ENCODE data around the gene RNU7-1. TPM values are rescaled to one million over a fixed set of nuclear protein-coding genes. Genes with fewer than 3 reads are reported as not detected.

Gene RNU7-1
- polyA plus RNA-seq, 3 donors, result not detected

DNA sequence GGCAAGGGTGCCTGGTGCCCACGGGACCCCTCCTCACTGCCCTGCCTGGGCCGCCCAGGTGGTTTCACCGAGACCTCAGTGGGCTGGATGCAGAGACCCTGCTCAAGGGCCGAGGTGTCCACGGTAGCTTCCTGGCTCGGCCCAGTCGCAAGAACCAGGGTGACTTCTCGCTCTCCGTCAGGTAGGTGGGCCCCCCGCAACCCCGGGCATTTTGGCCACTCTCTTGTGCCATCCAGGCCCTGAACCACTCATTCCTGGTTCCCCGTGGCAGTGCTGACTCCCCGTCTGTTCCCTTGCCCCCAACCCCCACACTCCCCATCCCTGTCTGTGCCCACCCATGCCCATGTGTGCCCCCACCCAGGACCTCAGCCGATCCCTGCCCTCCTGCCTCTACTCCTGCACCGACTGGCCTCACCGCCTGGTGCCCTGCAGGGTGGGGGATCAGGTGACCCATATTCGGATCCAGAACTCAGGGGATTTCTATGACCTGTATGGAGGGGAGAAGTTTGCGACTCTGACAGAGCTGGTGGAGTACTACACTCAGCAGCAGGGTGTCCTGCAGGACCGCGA is 8.0 kb downstream of the RNU7-1 start:
- peak overlapping the region; percentile 61 to 99 (median 98) for H3K4me3 ChIP-seq (replicated peaks in 1 of 3; ENCODE audit: low read depth in 2 of 3, low read length in 3 of 3)
- H3K79me2 ChIP-seq (ENCODE audit: insufficient read depth, low read length), result peaks cover 76% of the 10 kb centered on the region
- H3K4me2 ChIP-seq (replicated peaks; ENCODE audit: extremely low read depth, low read length, poor library complexity, severe bottlenecking), result peak overlapping the region; percentile 92
- peak overlapping the region; percentile 93 for H3K9ac ChIP-seq (ENCODE audit: insufficient read depth, low read length, poor library complexity, severe bottlenecking)
- 0% methylated on average over 16 of the region's 20 CpGs for whole genome bisulfite sequencing (ENCODE audit: insufficient coverage)
- no peak for DNase-seq
- H3K4me1 ChIP-seq (ENCODE audit: control insufficient read depth in 1 of 2, insufficient read depth in 2 of 2, low read length in 2 of 2), result peaks cover 74 to 82% of the 10 kb centered on the region in 2 donors
- intact Hi-C loops (cut with micrococcal nuclease), result loop anchor here in 1 of 2 donors (5.0 to 10.0 kb wide), 2 partner anchors 66 to 417 kb away; partner anchors contain the start of genes GAPDH and LPCAT3
- H3K4me1 Mint-ChIP-seq, result peaks cover 71% of the 10 kb centered on the region
- peaks cover 54% of the 10 kb centered on the region for H4K20me1 ChIP-seq (ENCODE audit: insufficient read depth, low read length)
- peaks cover 0 to 3% (median 0%) of the 10 kb centered on the region in 3 donors for H3K27me3 Mint-ChIP-seq (ENCODE audit: low read depth in 3 of 3)
- peak overlapping the region; percentile 87 to 95 for H3K27ac ChIP-seq (ENCODE audit: low read depth in 1 of 2, low read length in 2 of 2)
- H3K27me3 ChIP-seq (ENCODE audit: control insufficient read depth in 2 of 2, insufficient read depth in 2 of 2, low read length in 2 of 2), result no peaks in the 10 kb centered on the region
- peaks cover 35 to 39% of the 10 kb centered on the region in 2 donors for H3K36me3 ChIP-seq (replicated peaks in 1 of 2; ENCODE audit: control insufficient read depth in 1 of 2, insufficient read depth in 2 of 2, low read length in 2 of 2)
- H3K36me3 Mint-ChIP-seq, result peaks cover 39 to 48% of the 10 kb centered on the region in 2 donors
- TF ChIP-seq CTCF (IDR thresholded peaks at IDR 0.05), result no peak
- H3K9me3 ChIP-seq (replicated peaks in 1 of 2; ENCODE audit: control insufficient read depth in 1 of 2, insufficient read depth in 1 of 2, low read length in 2 of 2), result no peaks in the 10 kb centered on the region
- H2AFZ ChIP-seq (ENCODE audit: insufficient read depth, low read depth, low read length, poor library complexity, severe bottlenecking), result no peak overlapping the region
- peak overlapping the region; percentile 97 to 99 for H3K4me3 Mint-ChIP-seq
- H3K27ac Mint-ChIP-seq, result peak overlapping the region; percentile 87 to 98 (median 96)
- H3K9me3 Mint-ChIP-seq, result peaks cover 0 to 2% (median 0%) of the 10 kb centered on the region in 7 donors

GRCh38 chr12:6952121-6952862 is 8.7 kb downstream of the RNU7-1 start:
- no peak for DNase-seq
- 2% methylated on average over 18 of the region's 22 CpGs for WGBS (ENCODE audit: insufficient coverage)
- peaks cover 72% of the 10 kb centered on the region for H3K4me1 Mint-ChIP-seq

More at GRCh38 chr12:6952121-6952862, 8.7 kb downstream of the RNU7-1 start:
- peaks cover 42 to 46% of the 10 kb centered on the region in 2 donors for H3K36me3 ChIP-seq (replicated peaks in 1 of 2; ENCODE audit: control insufficient read depth in 1 of 2, insufficient read depth in 2 of 2, low read length in 2 of 2)
- H4K20me1 ChIP-seq (ENCODE audit: insufficient read depth, low read length), result peaks cover 60% of the 10 kb centered on the region
- H3K9me3 ChIP-seq (replicated peaks in 1 of 2; ENCODE audit: control insufficient read depth in 1 of 2, insufficient read depth in 1 of 2, low read length in 2 of 2), result no peaks in the 10 kb centered on the region
- no peak overlapping the region for H2AFZ ChIP-seq (ENCODE audit: insufficient read depth, low read depth, low read length, poor library complexity, severe bottlenecking)
- peaks cover 80% of the 10 kb centered on the region for H3K79me2 ChIP-seq (ENCODE audit: insufficient read depth, low read length)
- Mint-ChIP-seq H3K27me3 (ENCODE audit: low read depth in 3 of 3) (peaks cover 0 to 3% (median 0%) of the 10 kb centered on the region in 3 donors), H3K27ac (peak overlapping the region; percentile 93 to 98 (median 96)), H3K4me3 (peak overlapping the region; percentile 97 to 99), H3K36me3 (peaks cover 45 to 54% of the 10 kb centered on the region in 2 donors), H3K9me3 (peaks cover 0 to 2% (median 0%) of the 10 kb centered on the region in 7 donors)
- no peak for TF ChIP-seq CTCF (IDR thresholded peaks at IDR 0.05)
- no peaks in the 10 kb centered on the region for H3K27me3 ChIP-seq (ENCODE audit: control insufficient read depth in 2 of 2, insufficient read depth in 2 of 2, low read length in 2 of 2)
- H3K4me2 ChIP-seq (replicated peaks; ENCODE audit: extremely low read depth, low read length, poor library complexity, severe bottlenecking), result peak overlapping the region; percentile 92
- intact Hi-C loops (cut with micrococcal nuclease), result loop anchor here in 1 of 2 donors (5.0 to 10.0 kb wide), 2 partner anchors 65 to 417 kb away; partner anchors contain the start of genes GAPDH and LPCAT3
- H3K4me1 ChIP-seq (ENCODE audit: control insufficient read depth in 1 of 2, insufficient read depth in 2 of 2, low read length in 2 of 2), result peaks cover 75 to 84% of the 10 kb centered on the region in 2 donors
- peak overlapping the region; percentile 87 to 95 for H3K27ac ChIP-seq (ENCODE audit: low read depth in 1 of 2, low read length in 2 of 2)
- peak overlapping the region; percentile 61 to 99 (median 98) for H3K4me3 ChIP-seq (replicated peaks in 1 of 3; ENCODE audit: low read depth in 2 of 3, low read length in 3 of 3)
- H3K9ac ChIP-seq (ENCODE audit: insufficient read depth, low read length, poor library complexity, severe bottlenecking), result peak overlapping the region; percentile 93
